DMS53 treated with DMSO at 0.1 percent for 48 hours (cell line): Measurements from ENCODE around the gene ZNF740.
"Not testable (repeated sequence)": the region's sequence is repeated elsewhere in the genome, so short reads cannot be mapped to it uniquely, and the experiment has no call there.

ENCODE experiments used
- DNase-seq: peaks from one replicate; lab custom pipeline; 2025; ENCODE audit not compliant: unreplicated experiment; lab: John Stamatoyannopoulos, UW

ZNF740 gene

DNA sequence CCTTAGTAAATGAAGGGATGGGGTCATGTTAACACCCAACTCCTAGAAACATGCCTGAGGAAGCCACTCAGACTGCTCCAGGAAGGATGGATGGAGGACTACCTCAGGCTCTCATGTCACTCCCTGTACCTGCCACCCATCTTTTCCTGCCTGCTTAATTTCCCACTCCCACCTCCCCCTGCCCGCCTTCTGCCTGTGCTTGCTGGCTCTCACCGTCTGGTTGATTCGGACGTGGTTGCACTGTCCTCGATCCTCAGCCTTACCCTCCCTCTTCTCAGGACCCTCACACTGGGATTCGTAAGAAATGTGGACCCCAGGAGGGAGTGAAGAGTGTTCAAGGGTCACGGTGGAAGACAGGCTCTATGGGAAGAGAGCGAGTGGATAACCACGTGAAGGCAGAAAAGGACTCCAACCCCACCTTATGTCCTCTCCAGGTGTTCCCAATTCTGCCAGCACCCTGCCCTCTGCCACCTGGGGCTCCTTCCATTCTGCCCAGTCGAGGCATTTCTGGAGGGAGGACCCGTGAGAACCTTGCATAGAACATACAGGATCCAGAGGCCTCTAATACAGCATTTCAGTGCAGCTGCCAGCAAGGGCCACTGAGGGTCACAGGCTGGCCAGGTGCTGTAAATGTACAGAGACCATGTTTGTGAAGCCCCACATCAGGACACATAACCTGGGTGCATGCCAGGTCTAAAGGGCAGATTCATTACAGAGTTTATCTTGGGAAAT, 13.6 kb downstream of the ZNF740 start:
- DNase-seq = no peak

- DNase-seq = no peak
Measured at GRCh38 chr12:53194973-53195372, 14.5 kb downstream of the ZNF740 start.

DNA sequence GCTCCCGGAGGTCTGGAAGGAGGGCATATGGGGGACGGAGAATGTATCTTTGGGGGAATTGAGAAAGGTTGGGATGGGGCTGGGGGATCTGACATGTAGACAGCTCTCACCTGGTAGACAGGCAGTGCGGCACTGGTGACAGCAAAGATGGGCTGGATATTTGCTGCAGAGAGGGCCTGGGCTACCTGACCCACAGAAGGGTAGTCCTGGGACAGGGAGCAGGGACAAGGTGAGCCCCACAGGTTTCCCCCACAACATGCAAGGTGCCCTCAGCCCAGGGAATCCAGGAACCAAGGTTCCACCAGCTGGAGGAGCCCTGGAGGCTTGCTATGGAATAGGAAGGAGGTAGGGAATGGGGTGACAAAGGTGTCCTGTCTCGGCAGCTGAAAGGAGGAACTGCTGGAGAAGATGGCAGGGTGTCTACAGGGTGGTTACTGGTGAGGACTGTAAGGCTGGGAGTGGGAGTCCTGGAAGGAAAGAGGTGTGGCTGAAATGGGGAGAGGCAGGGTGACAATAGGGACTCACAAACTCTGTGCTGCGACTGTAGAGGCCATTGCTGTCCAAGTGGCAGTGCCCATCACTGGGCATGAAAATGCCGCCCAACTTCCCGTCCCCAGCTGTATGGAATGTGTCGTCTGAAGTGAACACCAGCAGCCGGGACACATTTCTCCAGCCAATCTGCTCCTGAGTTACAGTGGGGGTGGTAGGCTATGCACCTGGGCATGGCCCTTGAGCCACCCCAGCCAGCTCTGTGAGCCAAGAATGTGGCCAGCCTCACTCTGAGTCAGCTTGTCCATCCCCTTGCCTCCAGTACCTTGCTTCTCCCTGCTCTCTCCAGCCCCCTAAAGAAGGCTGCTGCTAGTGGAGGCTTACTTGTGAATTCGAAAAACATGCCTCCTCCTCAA, 15.2 kb downstream of the ZNF740 start:
- DNase-seq = no peak

DNA sequence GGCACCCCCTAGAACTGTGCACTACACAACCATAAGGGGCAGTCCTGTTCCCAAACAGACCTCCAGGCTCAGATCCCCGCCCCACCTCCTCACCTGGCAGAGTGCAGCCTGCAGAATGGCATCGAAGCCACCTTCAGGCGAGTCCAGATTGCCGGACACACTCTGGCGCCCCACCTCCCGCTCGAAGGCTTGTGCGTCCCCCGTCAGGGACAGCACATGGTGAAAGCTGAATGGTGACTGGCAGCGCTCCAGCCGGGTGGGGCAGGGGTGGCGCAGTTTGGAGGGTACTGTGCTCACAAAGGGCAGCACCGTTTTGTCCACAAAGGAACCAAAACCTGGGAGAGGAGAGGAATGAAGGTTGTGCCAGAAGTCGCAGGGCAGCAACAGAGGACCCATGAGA, 16.0 kb downstream of the ZNF740 start:
- no peak for DNase-seq

GRCh38 chr12:53197011-53197640, 16.6 kb downstream of the ZNF740 start:
- DNase-seq = peak; percentile 88

- DNase-seq = no peak
Measured at GRCh38 chr12:53198486-53199110, 18.1 kb downstream of the ZNF740 start.

DNA sequence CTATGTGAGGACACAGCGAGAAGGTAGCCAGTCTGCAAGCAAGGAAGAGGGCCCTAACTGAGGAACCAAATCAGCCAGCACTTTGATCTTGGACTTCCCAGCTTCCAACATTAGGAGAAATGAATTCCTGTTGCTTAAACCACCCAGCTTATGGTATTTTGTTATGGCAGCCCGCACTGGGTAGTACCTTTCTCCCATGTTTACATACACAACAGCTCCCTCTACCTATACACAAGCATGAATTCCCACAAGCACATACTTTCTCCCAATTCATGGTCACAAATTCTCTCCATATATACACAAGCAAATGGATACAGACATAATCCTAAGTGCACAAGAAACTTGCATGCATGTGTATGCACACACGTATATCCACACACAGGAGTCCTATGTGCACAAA, 19.2 kb downstream of the ZNF740 start:
- DNase-seq = no peak

GRCh38 chr12:53200107-53200457, 19.6 kb downstream of the ZNF740 start:
- DNase-seq = no peak

GRCh38 chr12:53200458-53201176, 20.1 kb downstream of the ZNF740 start:
- DNase-seq = no peak

GRCh38 chr12:53201177-53201541, 20.6 kb downstream of the ZNF740 start:
- no peak for DNase-seq

- no peak for DNase-seq
Measured at GRCh38 chr12:53201639-53202038, 21.1 kb downstream of the ZNF740 start.

DNA sequence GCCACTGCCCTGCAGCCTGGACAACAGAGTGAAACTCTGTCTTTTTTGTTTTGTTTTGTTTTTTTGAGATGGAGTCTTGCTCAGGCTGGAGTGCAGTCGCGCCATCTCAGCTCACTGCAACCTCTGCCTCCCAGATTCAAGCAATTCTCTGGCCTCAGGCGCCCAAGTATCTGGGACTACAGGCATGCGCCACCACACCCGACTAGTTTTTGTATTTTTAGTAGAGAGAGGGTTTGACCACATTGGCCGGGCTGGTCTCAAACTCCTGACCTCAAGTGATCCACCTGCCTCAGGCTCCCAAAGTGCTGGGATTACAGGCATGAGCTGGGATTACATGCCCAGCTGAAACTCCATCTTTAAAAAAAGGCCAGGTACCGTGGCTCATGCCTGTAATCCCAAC, 21.8 kb downstream of the ZNF740 start:
- not testable (repeated sequence) for DNase-seq

DNA sequence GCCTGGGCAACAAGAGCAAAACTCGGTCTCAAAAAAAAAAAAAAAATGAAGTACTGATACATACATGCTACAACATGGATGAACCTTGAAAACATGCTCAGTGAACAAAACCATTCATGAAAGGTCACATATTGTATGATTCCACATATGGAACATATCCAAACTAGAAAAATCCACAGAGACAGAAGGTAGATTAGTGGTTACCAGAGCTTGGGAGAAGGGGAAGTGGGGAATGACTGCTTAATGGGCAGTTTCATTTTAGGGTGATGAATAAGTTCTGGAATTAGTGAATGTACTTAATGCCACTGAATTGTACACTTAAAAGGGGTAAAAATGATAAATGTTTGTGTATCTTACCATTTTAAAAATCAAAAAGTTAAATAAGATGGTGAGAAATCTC, 23.8 kb downstream of the ZNF740 start:
- DNase-seq = no peak

- DNase-seq = no peak
Measured at GRCh38 chr12:53205747-53206419, 25.4 kb downstream of the ZNF740 start.

DNA sequence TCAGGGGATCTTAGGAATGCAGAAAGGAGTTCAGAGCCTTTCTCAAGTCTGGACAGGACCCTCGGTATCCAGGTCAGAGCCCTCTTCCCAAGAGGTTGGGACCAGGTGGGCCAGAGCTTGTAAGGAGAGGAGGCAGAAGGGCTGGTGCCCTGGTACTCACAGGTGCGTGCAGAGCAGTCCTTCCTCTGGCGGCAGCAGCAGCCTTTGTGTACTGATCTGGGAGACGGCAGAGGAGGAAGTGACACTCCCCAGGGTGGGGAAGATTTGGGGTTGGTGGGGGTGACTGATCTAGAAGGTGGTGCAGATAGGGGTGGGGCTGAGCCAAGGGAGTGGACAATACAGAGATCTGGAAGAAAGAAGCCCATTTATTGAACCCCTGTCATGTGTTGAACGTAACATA, 26.5 kb downstream of the ZNF740 start, which contains the start of gene ITGB7:
ITGB7 (minus strand) TSS at position 210 of the 400 bp plus-strand sequence. CDS start 6,808 bp downstream, outside the sequence.
- no peak for DNase-seq

GRCh38 chr12:53208435-53208834, 27.9 kb downstream of the ZNF740 start:
- DNase-seq = no peak

DNA sequence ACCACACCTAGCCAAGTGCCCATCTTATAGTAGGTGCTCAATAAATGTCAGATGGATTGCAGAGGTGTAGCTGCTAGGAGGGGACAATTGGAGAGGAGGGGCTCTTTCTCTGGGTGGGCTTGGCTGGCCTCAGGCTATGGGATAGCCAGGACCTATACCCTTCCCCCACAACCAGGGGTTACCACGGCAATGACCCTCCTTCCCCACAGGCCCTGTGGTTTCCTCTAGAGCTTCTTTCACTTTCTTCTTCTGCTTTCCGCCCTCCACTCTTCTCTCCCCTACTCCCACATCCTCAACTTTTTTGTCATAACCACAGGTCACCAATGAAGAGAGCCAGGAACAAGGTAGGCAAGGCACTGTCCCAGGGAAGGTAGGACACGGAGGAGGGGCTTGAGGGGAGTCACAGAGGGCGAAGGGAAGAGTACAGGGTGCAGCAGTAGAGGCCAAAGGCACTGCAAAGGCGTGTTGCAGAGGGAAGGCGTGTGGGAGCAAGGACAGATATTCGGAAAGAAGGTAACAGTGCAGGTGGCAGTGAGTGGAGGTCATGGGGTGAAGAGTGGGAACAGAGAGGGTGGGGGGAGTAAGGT, 28.4 kb downstream of the ZNF740 start:
- DNase-seq = no peak

GRCh38 chr12:53210843-53211242, 30.3 kb downstream of the ZNF740 start:
- DNase-seq = no peak

DNA sequence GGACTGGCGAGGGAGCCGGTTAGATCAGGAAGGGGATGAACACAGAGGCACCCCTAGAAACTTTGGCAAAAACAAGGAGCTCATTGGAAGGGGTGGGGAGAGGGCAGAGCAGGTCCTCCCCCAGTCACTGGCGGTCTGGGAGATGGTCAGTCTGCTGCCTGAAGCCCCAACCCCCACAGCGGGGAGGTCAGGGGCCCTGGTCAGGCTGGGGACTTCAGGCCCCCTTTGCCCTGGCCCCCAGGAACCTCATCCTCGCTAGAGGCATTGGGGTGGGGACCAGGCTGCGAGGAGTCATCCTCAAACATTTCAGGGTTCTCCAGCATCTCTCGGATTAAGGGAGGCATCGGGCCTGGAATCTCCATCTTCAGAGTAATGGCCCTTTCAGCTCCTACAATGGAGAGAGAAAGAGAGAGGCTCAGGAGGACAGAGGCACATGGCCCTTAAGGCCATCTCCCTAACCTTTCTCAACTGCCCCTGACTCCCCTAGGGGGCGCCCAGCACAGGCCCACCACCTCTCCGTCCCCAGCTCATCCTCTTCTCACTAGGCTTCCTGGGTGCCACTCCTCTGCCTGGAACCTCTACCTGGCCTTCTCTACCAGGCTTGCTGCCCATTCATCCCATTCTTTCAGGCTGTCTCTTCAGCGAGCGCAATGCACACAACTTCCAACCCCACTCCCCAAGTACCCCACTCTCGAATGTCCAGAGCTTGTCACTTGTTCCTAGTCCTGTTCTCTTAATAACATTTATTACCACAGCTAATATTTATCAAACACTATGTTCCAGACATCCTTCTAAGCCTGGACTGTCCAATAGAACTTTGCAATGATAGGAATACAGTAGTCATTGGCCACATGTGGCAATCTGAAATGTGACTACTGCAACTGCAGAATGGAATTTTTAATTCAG, 31.2 kb downstream of the ZNF740 start:
- no peak for DNase-seq
